Endothelial cell of umbilical vein (primary cell): Measurements from ENCODE around the gene STARD5.

ENCODE experiments used
- CTCF ChIP-seq, 2 donors: IDR thresholded peaks; 1 replicate in 1 of 2; 2 replicates in 1 of 2; pipeline ENCODE4 v1.5.1; 2011; ENCODE audit warnings: low read length in 2 of 2, mild to moderate bottlenecking in 2 of 2, moderate library complexity in 2 of 2, control low read depth in 1 of 2, inconsistent platforms in 1 of 2, low read depth in 1 of 2; ENCODE audit not compliant: insufficient read depth in 1 of 2; ENCODE audit errors: extremely low read depth in 1 of 2
- EZH2 ChIP-seq: IDR thresholded peaks from 2 replicates; pipeline ENCODE4 v1.6.1; 2012; ENCODE audit warnings: borderline replicate concordance, low read depth, mild to moderate bottlenecking, moderate library complexity, low read length, inconsistent platforms; ENCODE audit not compliant: severe bottlenecking
- MAX ChIP-seq: IDR thresholded peaks from 2 replicates; pipeline ENCODE4 v1.6.1; 2011; ENCODE audit not compliant: insufficient read depth, insufficient read length
- MYC ChIP-seq: IDR thresholded peaks from one replicate; pipeline ENCODE4 v1.6.1; 2011; ENCODE audit warnings: mild to moderate bottlenecking, low read depth, low read length
- POLR2A ChIP-seq: IDR thresholded peaks from 2 replicates; pipeline ENCODE4 v1.6.1; 2012; ENCODE audit warnings: low read depth, mild to moderate bottlenecking, control low read depth, low read length

- no peak for TF ChIP-seq MAX
- no peak for TF ChIP-seq EZH2
- TF ChIP-seq CTCF (IDR thresholded peaks at IDR 0.05; ENCODE audit: extremely low read depth in 1 of 2, insufficient read depth in 1 of 2, low read depth in 1 of 2, low read length in 2 of 2) = no peak
- no peak for TF ChIP-seq POLR2A
- TF ChIP-seq MYC = no peak
Measured at GRCh38 chr15:81362790-81363189, 38.8 kb upstream of the STARD5 start.
